ENCODE results near the gene NLGN3.

DNA sequence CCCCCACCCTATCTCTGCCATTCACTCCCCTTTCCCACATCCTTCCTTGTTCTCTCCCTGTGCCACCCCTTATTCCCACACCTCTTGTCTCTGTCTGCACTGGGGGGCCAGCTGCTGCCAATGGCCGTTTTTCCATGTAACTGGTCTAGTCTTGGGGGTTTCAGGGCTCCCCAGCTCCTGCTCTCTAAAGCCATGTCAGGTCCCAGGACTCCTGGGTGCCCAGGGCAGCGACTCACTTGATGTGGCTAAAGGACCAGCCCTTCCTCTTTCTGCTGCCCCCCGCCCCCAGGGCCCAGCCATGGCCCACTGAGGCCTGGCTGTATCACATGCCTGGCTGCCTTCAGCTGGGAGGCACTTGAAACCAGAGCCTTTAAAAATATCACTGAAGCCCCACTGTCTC lies 10.0 kb downstream of the NLGN3 start:
- TF ChIP-seq, protein P1, sequence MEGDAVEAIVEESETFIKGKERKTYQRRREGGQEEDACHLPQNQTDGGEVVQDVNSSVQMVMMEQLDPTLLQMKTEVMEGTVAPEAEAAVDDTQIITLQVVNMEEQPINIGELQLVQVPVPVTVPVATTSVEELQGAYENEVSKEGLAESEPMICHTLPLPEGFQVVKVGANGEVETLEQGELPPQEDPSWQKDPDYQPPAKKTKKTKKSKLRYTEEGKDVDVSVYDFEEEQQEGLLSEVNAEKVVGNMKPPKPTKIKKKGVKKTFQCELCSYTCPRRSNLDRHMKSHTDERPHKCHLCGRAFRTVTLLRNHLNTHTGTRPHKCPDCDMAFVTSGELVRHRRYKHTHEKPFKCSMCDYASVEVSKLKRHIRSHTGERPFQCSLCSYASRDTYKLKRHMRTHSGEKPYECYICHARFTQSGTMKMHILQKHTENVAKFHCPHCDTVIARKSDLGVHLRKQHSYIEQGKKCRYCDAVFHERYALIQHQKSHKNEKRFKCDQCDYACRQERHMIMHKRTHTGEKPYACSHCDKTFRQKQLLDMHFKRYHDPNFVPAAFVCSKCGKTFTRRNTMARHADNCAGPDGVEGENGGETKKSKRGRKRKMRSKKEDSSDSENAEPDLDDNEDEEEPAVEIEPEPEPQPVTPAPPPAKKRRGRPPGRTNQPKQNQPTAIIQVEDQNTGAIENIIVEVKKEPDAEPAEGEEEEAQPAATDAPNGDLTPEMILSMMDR (IDR thresholded peaks at IDR 0.05) = no peak
- TF ChIP-seq SIN3A (IDR thresholded peaks at IDR 0.05; ENCODE audit: borderline replicate concordance, insufficient read depth, low read depth, low read length) = no peak
- no peak for TF ChIP-seq POLR2AphosphoS5 (IDR thresholded peaks at IDR 0.05; ENCODE audit: low read depth, low read length)
- TF ChIP-seq, protein P2, sequence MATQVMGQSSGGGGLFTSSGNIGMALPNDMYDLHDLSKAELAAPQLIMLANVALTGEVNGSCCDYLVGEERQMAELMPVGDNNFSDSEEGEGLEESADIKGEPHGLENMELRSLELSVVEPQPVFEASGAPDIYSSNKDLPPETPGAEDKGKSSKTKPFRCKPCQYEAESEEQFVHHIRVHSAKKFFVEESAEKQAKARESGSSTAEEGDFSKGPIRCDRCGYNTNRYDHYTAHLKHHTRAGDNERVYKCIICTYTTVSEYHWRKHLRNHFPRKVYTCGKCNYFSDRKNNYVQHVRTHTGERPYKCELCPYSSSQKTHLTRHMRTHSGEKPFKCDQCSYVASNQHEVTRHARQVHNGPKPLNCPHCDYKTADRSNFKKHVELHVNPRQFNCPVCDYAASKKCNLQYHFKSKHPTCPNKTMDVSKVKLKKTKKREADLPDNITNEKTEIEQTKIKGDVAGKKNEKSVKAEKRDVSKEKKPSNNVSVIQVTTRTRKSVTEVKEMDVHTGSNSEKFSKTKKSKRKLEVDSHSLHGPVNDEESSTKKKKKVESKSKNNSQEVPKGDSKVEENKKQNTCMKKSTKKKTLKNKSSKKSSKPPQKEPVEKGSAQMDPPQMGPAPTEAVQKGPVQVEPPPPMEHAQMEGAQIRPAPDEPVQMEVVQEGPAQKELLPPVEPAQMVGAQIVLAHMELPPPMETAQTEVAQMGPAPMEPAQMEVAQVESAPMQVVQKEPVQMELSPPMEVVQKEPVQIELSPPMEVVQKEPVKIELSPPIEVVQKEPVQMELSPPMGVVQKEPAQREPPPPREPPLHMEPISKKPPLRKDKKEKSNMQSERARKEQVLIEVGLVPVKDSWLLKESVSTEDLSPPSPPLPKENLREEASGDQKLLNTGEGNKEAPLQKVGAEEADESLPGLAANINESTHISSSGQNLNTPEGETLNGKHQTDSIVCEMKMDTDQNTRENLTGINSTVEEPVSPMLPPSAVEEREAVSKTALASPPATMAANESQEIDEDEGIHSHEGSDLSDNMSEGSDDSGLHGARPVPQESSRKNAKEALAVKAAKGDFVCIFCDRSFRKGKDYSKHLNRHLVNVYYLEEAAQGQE (IDR thresholded peaks at IDR 0.05; ENCODE audit: insufficient read depth in 1 of 2, low read depth in 2 of 2, low read length in 1 of 2) = no peak

Measured in Panc1 (cell line).